ENCODE measurements around the gene AP1S3.

AP1S3 gene

GRCh38 chr2:223832241-223832903 lies 5.0 kb downstream of the AP1S3 start:
- no peaks in the 10 kb centered on the region for H3K9me3 ChIP-seq (ENCODE audit: low read length)
- peak overlapping the region; percentile 19 for H3K27ac ChIP-seq (ENCODE audit: low read depth, low read length, poor library complexity, severe bottlenecking)
- H3K4me2 ChIP-seq (ENCODE audit: low read length) = peak overlapping the region; percentile 50
- peaks cover 71% of the 10 kb centered on the region for H3K79me2 ChIP-seq (ENCODE audit: insufficient read depth, low read length)
- H2AFZ ChIP-seq (ENCODE audit: low read length) = no peak overlapping the region
- H3K9me2 ChIP-seq (ENCODE audit: low read depth, low read length) = no peaks in the 10 kb centered on the region
- H4K20me1 ChIP-seq (ENCODE audit: insufficient read depth, low read length) = no peaks in the 10 kb centered on the region
- H3F3A ChIP-seq (ENCODE audit: insufficient read depth, low read length) = no peaks in the 10 kb centered on the region
- TF ChIP-seq EZH2 (IDR thresholded peaks at IDR 0.05; ENCODE audit: borderline replicate concordance, low read length) = no peak
- TF ChIP-seq, protein P1, sequence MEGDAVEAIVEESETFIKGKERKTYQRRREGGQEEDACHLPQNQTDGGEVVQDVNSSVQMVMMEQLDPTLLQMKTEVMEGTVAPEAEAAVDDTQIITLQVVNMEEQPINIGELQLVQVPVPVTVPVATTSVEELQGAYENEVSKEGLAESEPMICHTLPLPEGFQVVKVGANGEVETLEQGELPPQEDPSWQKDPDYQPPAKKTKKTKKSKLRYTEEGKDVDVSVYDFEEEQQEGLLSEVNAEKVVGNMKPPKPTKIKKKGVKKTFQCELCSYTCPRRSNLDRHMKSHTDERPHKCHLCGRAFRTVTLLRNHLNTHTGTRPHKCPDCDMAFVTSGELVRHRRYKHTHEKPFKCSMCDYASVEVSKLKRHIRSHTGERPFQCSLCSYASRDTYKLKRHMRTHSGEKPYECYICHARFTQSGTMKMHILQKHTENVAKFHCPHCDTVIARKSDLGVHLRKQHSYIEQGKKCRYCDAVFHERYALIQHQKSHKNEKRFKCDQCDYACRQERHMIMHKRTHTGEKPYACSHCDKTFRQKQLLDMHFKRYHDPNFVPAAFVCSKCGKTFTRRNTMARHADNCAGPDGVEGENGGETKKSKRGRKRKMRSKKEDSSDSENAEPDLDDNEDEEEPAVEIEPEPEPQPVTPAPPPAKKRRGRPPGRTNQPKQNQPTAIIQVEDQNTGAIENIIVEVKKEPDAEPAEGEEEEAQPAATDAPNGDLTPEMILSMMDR (IDR thresholded peaks at IDR 0.05; ENCODE audit: low read length) = no peak
- H3K4me3 ChIP-seq (ENCODE audit: low read depth, low read length, poor library complexity, severe bottlenecking) = peak overlapping the region; percentile 21
- peaks cover 51% of the 10 kb centered on the region for H3K4me1 ChIP-seq (ENCODE audit: insufficient read depth, low read length, severe bottlenecking)
- H3K36me3 ChIP-seq (ENCODE audit: insufficient read depth, low read length) = 0 out of 2 replicates have a peak, but pooled peaks cover 5% of the 10 kb centered on the region
- no peaks in the 10 kb centered on the region for H3K27me3 ChIP-seq (ENCODE audit: insufficient read depth, low read length)
- no peak overlapping the region for H3K9ac ChIP-seq (ENCODE audit: low read length)

GRCh38 chr2:223829128-223829527 lies 8.3 kb downstream of the AP1S3 start:
- H3K27ac ChIP-seq (ENCODE audit: low read depth, low read length, poor library complexity, severe bottlenecking) = no peak overlapping the region

GRCh38 chr2:223828314-223828713 lies 9.1 kb downstream of the AP1S3 start:
- Histone ChIP-seq H3K79me2 (ENCODE audit: insufficient read depth, low read length) (peaks cover 66% of the 10 kb centered on the region), H3K27ac (ENCODE audit: low read depth, low read length, poor library complexity, severe bottlenecking) (peak overlapping the region; percentile 39)

More at GRCh38 chr2:223829128-223829527, 8.3 kb downstream of the AP1S3 start:
- Histone ChIP-seq H3K9me2 (ENCODE audit: low read depth, low read length) (no peaks in the 10 kb centered on the region), H3K9me3 (ENCODE audit: low read length) (no peaks in the 10 kb centered on the region), H2AFZ (ENCODE audit: low read length) (no peak overlapping the region), H3K79me2 (ENCODE audit: insufficient read depth, low read length) (peaks cover 71% of the 10 kb centered on the region), H3K36me3 (ENCODE audit: insufficient read depth, low read length) (peaks cover 13% of the 10 kb centered on the region; the same call in 1 of the 2 replicates), H3K9ac (ENCODE audit: low read length) (no peak overlapping the region), H4K20me1 (ENCODE audit: insufficient read depth, low read length) (no peaks in the 10 kb centered on the region), H3K4me1 (ENCODE audit: insufficient read depth, low read length, severe bottlenecking) (peaks cover 60% of the 10 kb centered on the region), H3K27me3 (ENCODE audit: insufficient read depth, low read length) (no peaks in the 10 kb centered on the region), H3K4me3 (ENCODE audit: low read depth, low read length, poor library complexity, severe bottlenecking) (no peak overlapping the region), H3K4me2 (ENCODE audit: low read length) (no peak overlapping the region), H3F3A (ENCODE audit: insufficient read depth, low read length) (no peaks in the 10 kb centered on the region)
- TF ChIP-seq, protein P1 (IDR thresholded peaks at IDR 0.05; ENCODE audit: low read length) = no peak
- no peak for TF ChIP-seq EZH2 (IDR thresholded peaks at IDR 0.05; ENCODE audit: borderline replicate concordance, low read length)

More at GRCh38 chr2:223828314-223828713, 9.1 kb downstream of the AP1S3 start:
- no peaks in the 10 kb centered on the region for H3K9me2 ChIP-seq (ENCODE audit: low read depth, low read length)
- no peaks in the 10 kb centered on the region for H3K27me3 ChIP-seq (ENCODE audit: insufficient read depth, low read length)
- H3F3A ChIP-seq (ENCODE audit: insufficient read depth, low read length) = peaks cover under 1% of the 10 kb centered on the region; the same call in 1 of the 2 replicates
- no peak for TF ChIP-seq EZH2 (IDR thresholded peaks at IDR 0.05; ENCODE audit: borderline replicate concordance, low read length)
- TF ChIP-seq, protein P1 (IDR thresholded peaks at IDR 0.05; ENCODE audit: low read length) = peak; percentile 35; the same call in 1 of the 2 replicates
- H3K9ac ChIP-seq (ENCODE audit: low read length) = no peak overlapping the region
- no peaks in the 10 kb centered on the region for H4K20me1 ChIP-seq (ENCODE audit: insufficient read depth, low read length)
- no peaks in the 10 kb centered on the region for H3K9me3 ChIP-seq (ENCODE audit: low read length)
- H3K36me3 ChIP-seq (ENCODE audit: insufficient read depth, low read length) = peaks cover 13% of the 10 kb centered on the region; the same call in 1 of the 2 replicates
- no peak overlapping the region for H3K4me3 ChIP-seq (ENCODE audit: low read depth, low read length, poor library complexity, severe bottlenecking)
- peaks cover 64% of the 10 kb centered on the region for H3K4me1 ChIP-seq (ENCODE audit: insufficient read depth, low read length, severe bottlenecking)
- H2AFZ ChIP-seq (ENCODE audit: low read length) = no peak overlapping the region
- H3K4me2 ChIP-seq (ENCODE audit: low read length) = no peak overlapping the region
